ENCODE results near the gene FCSK.
"Not testable (repeated sequence)": the region's sequence is repeated elsewhere in the genome, so short reads cannot be mapped to it uniquely, and the experiment has no call there.

FCSK gene

DNA sequence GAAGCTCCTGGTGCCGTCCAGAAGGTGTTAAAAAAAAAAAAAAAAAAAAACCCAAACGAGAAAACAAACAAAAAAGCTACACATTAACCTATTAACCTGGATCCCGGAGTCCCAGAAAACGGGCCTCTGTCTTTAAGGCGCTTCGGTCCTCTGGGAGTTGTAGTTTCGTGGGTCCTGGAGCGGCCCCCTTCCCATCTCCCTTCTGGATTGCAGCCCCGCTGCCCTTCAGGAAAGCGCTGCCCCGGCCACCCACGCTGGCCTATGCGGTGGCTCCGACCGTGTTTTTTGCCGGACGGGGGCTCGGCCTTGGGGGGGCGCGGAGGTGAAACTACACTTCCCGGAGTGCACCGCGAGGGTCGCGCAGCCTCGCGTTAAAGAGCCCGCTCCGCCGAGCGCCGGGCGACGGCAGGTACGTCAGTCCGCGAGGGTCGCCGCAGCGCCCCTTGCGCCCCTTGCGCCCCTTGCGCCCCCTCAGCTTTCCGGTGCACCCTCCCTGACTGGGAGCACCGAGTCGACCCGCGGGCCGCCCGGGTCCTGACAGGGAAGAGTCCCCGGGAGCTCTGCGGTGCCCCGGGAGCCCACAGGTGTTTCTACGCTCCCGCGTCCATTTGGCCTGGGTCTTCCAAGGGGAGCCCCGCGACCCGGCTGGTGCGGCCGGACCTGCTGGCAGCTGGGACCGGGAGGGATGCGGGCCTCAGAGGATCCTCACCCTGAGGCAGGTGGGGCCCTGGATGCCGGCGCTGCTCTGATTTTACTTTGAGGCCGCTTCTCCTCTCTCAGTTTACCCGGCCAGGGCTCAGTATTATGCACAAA lies at the start of gene FCSK:
Gene FCSK, plus strand, starts transcription at position 374 of the 813 bp plus-strand sequence. CDS start 8,596 bp downstream, outside the sequence.
- DNase-seq (ENCODE audit: low spot score), result peak; percentile 56

DNA sequence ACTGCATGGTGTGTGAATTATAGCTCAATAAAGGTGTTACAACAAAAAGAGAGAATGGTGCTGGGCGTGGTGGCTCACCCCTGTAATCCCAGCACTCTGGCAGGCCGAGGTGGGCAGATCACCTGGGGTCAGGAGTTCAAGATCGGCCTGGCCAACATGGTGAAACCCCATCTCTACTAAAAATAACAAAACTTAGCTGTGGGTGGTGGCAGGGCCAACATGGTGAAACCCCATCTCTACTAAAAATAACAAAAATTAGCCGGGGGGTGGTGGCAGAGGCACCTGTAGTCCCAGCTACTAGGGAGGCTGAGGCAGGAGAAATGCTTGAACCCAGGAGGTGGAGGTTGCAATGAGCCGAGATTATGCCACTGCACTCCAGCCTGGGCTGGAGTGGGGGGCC lies 48.3 kb upstream of the FCSK start:
- DNase-seq (ENCODE audit: low spot score), result not testable (repeated sequence)

- DNase-seq (ENCODE audit: low spot score), result no peak
Measured at GRCh38 chr16:70407811-70408274, 46.6 kb upstream of the FCSK start.

DNA sequence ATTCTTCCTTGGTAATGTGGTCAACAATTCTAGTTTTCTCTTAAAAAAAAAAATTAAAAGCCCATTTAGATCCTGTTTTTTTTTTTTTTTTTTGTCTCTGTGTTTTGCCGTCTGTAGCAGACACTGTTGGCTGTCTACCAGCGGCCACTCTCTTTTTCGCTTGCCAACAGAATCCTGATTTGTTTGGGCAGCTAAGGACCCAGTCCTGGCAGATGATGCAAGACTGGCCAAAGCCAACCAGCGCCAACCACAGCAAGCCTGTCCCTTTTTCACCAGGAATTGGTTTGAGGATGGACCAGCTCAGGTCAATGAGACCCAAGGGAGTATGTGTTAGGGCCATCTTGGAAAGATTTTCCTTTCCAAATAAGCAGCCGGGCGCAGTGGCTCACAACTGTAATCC lies 43.7 kb upstream of the FCSK start:
- no peak for DNase-seq (ENCODE audit: low spot score)

DNA sequence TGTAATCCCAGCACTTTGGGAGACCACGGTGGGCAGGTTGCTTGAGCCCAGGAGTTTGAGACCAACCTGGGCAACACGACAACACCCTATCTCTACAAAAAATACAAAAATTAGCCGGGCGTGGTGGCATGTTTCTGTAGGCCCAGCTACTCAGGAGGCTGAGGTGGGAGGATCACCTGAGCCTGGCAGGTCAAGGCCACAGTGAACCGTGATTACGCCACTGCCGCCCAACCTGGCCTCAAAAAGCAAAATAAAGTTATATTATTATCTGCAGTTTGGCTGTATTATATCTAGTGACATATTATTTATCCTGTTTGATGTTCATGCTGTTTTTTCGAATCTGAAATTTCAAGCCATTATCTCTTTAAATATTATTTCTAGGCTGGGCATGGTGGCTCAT lies 42.0 kb upstream of the FCSK start:
- no peak for DNase-seq (ENCODE audit: low spot score)

- not testable (repeated sequence) for DNase-seq (ENCODE audit: low spot score)
Measured at GRCh38 chr16:70413572-70413971, 40.8 kb upstream of the FCSK start.

- DNase-seq (ENCODE audit: low spot score), result no peak
Measured at GRCh38 chr16:70416748-70417616, 37.4 kb upstream of the FCSK start.

DNA sequence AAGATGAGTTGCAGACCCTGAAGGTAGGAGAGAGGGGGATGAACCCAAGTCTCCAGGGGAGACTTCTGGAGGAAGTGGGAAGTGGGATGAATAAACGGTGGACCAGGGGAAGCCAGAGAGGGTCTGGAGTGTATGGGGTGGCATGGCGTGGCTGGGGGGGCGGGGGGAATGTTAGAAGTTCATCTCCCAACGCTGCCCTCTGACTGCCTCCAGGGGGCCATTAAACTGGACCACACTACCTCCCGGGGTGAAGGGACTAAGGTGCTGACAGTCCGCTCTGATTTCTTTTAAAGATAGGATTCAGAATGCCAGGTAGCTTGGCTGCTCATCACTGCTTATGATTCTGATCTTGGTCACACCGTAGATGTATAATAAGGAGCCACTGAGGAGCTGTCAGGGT lies 36.7 kb upstream of the FCSK start:
- DNase-seq (ENCODE audit: low spot score), result no peak

GRCh38 chr16:70418274-70418992 lies 36.0 kb upstream of the FCSK start:
- DNase-seq (ENCODE audit: low spot score), result no peak

- DNase-seq (ENCODE audit: low spot score), result no peak
Measured at GRCh38 chr16:70418993-70419318, 35.4 kb upstream of the FCSK start.

DNA sequence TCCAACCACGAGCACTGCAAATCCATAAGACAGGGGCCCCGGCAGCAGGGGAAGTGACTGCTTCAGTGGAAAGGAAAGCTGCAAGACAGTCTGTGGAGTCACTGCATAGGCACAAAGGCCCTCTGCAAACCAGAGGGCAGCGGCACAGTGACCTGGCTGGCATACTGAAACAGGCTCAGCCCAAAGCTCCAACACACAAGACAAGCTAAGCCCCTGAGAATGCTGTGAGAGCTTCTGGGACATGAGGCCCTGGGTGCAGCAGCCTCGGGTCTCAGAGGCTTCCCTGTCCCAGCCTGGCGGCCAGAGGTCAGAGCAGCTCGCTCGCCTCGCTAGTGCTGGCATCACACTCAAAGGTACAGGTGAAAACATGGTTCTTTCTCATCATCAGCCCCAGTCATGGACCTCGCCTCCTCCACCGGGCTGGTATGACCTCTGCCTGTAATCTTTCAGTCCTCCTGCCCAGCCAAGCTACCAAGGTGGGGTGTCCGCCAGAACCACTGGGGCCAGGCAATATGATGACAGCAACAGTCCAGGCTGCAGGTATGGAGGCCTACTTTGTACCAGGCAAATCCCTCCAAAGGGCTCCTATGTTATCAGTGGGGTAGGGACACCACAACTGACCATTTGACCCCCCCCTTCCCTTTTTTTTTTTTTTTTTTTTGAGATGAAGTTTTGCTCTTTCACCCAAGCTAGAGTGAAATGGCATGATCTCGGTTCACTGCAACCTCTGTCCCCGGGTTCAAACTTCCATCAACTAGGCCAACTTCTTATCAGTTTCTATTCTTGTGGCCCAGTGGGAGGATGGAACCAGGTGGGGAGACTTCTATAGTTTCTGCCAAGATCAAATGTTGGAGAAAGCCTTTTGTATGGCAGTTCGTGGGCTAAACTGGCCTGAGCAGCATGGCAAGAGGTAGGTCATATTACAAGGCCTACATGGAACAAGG lies 34.7 kb upstream of the FCSK start:
- no peak for DNase-seq (ENCODE audit: low spot score)

GRCh38 chr16:70421014-70421413 lies 33.4 kb upstream of the FCSK start:
- no peak for DNase-seq (ENCODE audit: low spot score)

DNA sequence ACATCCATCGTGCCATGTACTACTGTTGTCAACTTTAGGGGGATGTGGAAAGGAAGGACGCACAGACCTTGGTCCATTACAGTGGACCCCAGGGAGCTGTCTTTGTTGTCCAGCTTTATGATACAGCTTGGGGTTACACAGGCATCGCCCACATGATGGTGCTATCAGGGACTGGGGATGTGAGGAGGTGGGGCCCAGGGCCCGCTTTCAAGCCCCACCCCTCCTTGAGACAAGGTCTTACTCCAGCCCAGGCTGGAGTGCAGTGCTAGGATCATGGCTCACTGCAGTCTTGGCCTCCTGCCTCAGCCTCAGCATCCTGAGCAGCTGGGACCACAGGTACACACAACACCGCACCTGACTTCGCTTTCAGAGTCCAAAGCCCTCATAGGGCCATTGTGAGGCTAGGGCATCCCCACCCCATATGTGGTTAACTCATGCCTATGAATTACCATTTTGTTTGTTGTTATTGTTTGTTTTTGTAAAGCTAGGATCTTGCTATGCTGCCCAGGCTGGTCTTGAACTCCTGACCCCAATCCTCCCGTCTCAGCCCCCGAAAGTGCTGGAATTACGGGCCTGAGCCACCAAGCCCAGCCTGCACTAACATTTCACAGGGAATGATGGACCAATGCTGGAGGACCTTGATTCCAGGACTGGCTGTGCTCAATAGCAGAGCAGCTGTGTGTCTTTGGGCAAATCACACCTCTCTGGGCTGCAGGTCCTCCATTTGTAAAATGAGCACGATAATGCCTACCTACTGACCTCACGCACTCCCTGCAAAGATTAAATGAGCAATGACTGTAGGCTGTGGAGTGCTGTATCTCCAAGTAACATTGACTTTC lies 32.7 kb upstream of the FCSK start:
- DNase-seq (ENCODE audit: low spot score), result no peak

GRCh38 chr16:70422543-70422942 lies 31.9 kb upstream of the FCSK start:
- DNase-seq (ENCODE audit: low spot score), result no peak

GRCh38 chr16:70427786-70428177 lies 26.6 kb upstream of the FCSK start:
- no peak for DNase-seq (ENCODE audit: low spot score)

DNA sequence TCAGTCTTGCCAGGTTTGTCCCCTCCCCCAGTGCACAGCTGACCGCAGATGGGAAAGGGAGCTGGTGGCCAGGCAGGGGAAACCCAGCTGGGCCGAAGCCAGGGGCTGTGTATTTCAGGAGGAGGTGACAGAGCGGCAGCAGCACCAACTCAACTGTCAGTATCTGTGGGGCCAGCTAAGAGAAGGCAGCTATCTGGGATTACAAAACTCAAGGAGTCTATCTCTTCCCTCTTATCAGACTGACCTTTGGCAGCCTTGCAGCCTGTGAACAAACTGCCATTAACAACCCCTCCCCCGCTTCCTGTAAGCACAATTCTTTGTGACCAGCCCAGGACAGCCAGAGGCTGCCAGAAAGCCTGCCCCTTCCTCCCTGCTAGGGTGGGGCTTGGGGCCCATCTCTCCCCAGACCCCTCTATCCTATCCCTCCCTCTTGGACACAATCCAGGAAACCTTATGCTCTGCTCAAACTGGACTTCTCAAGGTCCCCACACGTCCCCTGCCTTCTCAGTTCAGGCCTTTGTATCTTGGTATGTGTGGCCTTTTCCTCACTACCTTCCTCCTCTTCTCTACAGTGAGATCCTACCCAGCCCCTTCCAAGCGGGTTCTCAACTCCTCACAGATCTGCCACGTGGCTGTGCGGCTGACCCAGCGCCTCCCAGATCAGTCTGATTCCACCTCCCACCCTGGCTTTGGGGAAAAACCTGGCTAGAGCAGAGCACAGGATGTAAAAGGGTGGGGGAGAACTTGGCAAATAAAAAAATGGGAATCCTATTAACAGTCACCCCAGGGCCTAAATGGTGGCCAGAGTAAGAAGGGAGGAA lies 26.0 kb upstream of the FCSK start:
- DNase-seq (ENCODE audit: low spot score), result peak; percentile 37

GRCh38 chr16:70429888-70430666 lies 24.3 kb upstream of the FCSK start:
- DNase-seq (ENCODE audit: low spot score), result no peak

DNA sequence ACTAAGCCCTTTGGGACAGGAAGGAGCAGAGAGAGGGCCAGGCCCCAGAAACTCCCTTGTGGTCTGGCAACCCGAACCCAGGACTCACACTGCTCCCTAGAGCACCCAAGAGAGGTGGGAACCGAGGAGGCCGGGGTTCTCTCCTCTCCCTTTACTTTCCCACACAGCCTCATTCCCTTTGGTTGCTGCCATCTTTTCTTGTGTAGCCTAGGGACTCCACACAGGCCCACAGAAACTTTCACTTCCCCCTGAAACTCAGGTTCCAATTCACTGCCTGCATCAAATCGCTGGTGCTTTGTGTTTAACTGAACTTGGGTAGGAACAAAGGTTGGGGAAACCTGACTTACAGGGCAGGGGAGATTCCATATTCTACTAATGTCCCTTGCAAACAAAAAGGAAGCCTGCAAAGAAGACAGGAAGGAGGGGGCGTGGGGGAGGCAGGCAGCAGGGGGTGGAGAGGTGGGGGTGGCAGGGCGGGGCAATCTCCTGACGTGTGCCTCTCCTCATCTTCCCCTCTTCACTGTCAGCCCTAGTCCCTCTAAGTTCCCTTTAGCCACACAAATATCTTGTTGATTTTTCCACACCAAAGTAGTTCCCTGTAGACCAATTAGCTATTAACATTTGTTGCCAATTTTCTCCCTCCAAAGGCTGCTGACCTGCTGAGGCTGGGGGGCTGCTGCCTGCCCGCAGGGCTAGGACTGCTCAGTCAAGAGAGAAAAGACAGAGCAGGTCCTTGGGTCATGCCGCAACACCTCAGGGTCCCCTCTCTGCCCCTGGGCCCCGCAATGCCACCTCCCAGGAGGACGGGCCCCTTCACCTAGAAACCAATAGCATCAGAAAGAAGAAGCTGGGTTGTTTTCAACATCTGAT lies 23.5 kb upstream of the FCSK start:
- DNase-seq (ENCODE audit: low spot score), result peak; percentile 46
